Natural killer cell (primary cell): ENCODE measurements around the gene PEX11G. TPM values are rescaled to one million over a fixed set of nuclear protein-coding genes. Genes with fewer than 3 reads are reported as not detected.
"Not testable (repeated sequence)": the region's sequence is repeated elsewhere in the genome, so short reads cannot be mapped to it uniquely, and the experiment has no call there.

Experiments
- ATAC-seq, 3 donors: fragments of 150-1000 bp in 2 of 3; fragments of 200-7000 bp in 1 of 3; cut with Tn5 transposase; 1 replicate in 1 of 3; 2 replicates in 2 of 3; pipeline ENCODE4 v1.10.0; 2021; ENCODE audit warnings: mild to moderate bottlenecking in 2 of 3, moderate library complexity in 2 of 3
- DNase-seq, 2 donors: peaks; one replicate each; pipeline versions ENCODE4 v3.0.0 to v3.0.0-alpha.2; 2013 to 2021; ENCODE audit warnings: mixed read lengths in 1 of 2
- H3K27ac ChIP-seq: one replicate; pipeline ENCODE4 v1.5.1; 2013; ENCODE audit warnings: mild to moderate bottlenecking, low read length
- H3K27me3 ChIP-seq: one replicate; pipeline ENCODE4 v1.6.1; 2013; ENCODE audit warnings: low read length; ENCODE audit not compliant: control insufficient read depth, insufficient read depth
- H3K36me3 ChIP-seq: one replicate; pipeline ENCODE4 v1.6.1; 2013; ENCODE audit warnings: low read length; ENCODE audit not compliant: control insufficient read depth, insufficient read depth
- H3K4me1 ChIP-seq: one replicate; pipeline ENCODE4 v1.6.1; 2013; ENCODE audit warnings: low read length; ENCODE audit not compliant: control insufficient read depth, insufficient read depth
- H3K4me3 ChIP-seq: one replicate; pipeline ENCODE4 v1.5.1; 2013; ENCODE audit warnings: low read length
- H3K9me3 ChIP-seq: one replicate; pipeline ENCODE4 v1.6.1; 2013; ENCODE audit warnings: low read length; ENCODE audit not compliant: control insufficient read depth, insufficient read depth
- H3K27ac Mint-ChIP-seq, 2 donors: one replicate each; pipeline ENCODE4 v1.8.0; 2022; ENCODE audit warnings: mild to moderate bottlenecking in 2 of 2, mixed read lengths in 2 of 2, moderate library complexity in 1 of 2
- H3K27me3 Mint-ChIP-seq, 2 donors: one replicate each; pipeline ENCODE4 v1.8.0; 2022; ENCODE audit warnings: low read depth in 2 of 2, mixed read lengths in 2 of 2
- H3K36me3 Mint-ChIP-seq: one replicate; pipeline ENCODE4 v1.8.0; 2022; ENCODE audit warnings: mixed read lengths
- H3K4me1 Mint-ChIP-seq, 2 donors: one replicate each; pipeline ENCODE4 v1.8.0; 2022; ENCODE audit warnings: mixed read lengths in 2 of 2
- H3K4me3 Mint-ChIP-seq: one replicate; pipeline ENCODE4 v1.8.0; 2022; ENCODE audit warnings: mild to moderate bottlenecking, moderate library complexity, mixed read lengths
- H3K9me3 Mint-ChIP-seq, 2 donors: one replicate each; pipeline ENCODE4 v1.8.0; 2022; ENCODE audit warnings: mixed read lengths in 2 of 2
- WGBS: methylation state at CpG from one replicate; pipeline ENCODE4 v1.1.7; 2013; ENCODE audit warnings: missing lambda C conversion rate; ENCODE audit not compliant: insufficient coverage; 5-methylcytosine and 5-hydroxymethylcytosine counted together
- intact Hi-C: fragments of 100-400 bp; cut with micrococcal nuclease; formaldehyde crosslinking; loops from one replicate; pipeline ENCODE4 v1.14.2; 2022
- total RNA-seq, 4 donors: library from RNA; stranded (reverse); fragments of 120-200 nt in 1 of 4; gene quantifications; one replicate each; pipeline versions ENCODE4 v1.2.3 to v1.2.4, GENCODE V29; 2013 to 2022
- TF ChIP-seq, protein P1 (sequence below): fragments of 200-600 bp; IDR thresholded peaks from one replicate; pipeline ENCODE4 v1.8.0; 2022; ENCODE audit warnings: antibody characterized with exemption

Gene PEX11G
- total RNA-seq, 3 donors from 2014 or later (not counting 1 experiment from before 2014, with no cell fraction given), result 0.33 to 1.5 TPM; not detected in 1

DNA sequence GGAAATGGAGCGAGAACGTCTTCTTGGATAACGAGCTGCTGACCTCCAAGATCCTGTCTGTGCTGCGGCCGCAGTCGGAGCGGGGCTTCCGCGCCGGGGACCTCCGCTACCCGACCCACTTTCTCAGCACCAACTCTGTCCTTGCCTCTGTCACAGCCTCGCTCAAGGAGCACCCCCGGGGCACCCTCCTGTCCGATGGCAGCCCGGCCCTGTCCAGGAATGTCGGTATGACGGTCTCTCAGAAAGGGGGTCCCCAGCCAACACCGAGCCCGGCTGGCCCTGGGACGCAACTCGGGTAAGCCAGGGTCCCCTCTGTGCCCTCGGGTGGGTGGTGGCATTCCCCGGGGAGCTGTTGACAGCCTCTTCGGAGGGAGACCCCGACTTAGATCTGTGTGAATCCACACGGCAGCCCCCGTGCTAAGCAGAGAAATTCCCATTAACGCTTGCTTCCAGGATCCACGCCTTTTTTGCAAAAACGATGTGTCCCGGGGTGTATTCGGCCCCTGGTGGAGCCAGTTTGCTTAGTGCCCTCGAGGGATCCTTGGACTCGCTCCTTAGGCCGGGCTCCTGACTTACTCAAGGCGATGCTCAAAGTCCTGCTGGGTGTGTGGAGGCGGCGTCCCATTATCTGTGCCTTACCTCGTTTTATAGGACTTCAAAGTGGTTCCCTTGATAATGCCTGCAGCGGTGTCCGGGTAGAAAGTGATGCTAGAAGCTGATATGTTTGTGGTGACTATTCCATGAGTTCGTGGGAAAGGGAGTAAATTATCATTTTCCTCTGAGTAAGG lies 48.5 kb downstream of the PEX11G start:
- WGBS, result 96% methylated on average over 42 of the region's 43 CpGs
- intact Hi-C loops, result no loop called here
- Mint-ChIP-seq H3K9me3 (no peaks in the 10 kb centered on the region), H3K36me3 (no peaks in the 10 kb centered on the region), H3K4me3 (no peak overlapping the region), H3K27ac (no peak overlapping the region), H3K4me1 (peaks cover 0 to 18% of the 10 kb centered on the region in 2 donors), H3K27me3 (no peaks in the 10 kb centered on the region)
- ATAC-seq, result no peak
- no peak for DNase-seq
- Histone ChIP-seq H3K36me3 (peaks cover 61% of the 10 kb centered on the region), H3K4me3 (no peak overlapping the region), H3K9me3 (no peaks in the 10 kb centered on the region), H3K27ac (no peak overlapping the region), H3K27me3 (no peaks in the 10 kb centered on the region), H3K4me1 (no peaks in the 10 kb centered on the region)
- TF ChIP-seq, protein P1, sequence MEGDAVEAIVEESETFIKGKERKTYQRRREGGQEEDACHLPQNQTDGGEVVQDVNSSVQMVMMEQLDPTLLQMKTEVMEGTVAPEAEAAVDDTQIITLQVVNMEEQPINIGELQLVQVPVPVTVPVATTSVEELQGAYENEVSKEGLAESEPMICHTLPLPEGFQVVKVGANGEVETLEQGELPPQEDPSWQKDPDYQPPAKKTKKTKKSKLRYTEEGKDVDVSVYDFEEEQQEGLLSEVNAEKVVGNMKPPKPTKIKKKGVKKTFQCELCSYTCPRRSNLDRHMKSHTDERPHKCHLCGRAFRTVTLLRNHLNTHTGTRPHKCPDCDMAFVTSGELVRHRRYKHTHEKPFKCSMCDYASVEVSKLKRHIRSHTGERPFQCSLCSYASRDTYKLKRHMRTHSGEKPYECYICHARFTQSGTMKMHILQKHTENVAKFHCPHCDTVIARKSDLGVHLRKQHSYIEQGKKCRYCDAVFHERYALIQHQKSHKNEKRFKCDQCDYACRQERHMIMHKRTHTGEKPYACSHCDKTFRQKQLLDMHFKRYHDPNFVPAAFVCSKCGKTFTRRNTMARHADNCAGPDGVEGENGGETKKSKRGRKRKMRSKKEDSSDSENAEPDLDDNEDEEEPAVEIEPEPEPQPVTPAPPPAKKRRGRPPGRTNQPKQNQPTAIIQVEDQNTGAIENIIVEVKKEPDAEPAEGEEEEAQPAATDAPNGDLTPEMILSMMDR, result no peak

DNA sequence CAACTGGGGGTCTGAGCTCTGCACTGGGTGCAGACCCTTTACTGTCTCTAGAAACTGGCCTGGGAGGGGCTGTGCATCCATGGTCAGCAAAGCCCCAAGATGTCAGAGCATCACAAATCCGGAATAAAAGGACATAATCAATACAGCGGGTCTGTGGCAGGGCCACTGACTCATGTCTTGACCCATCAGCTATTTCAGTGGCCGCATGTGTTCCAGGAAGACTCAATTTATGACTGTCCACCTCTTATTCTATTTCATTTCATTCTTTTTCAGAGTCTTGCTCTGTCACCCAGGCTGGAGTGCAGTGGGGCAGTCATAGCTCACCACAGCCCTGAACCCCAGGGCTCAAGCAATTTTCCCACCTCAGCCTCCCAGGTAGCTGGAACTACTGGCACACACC lies 53.2 kb downstream of the PEX11G start:
- DNase-seq, result no peak
- WGBS, result 96% methylated on average over 3 of the region's 3 CpGs
- Histone ChIP-seq H3K4me1 (no peaks in the 10 kb centered on the region), H3K9me3 (no peaks in the 10 kb centered on the region), H3K27me3 (no peaks in the 10 kb centered on the region), H3K4me3 (no peak overlapping the region), H3K36me3 (peaks cover 26% of the 10 kb centered on the region), H3K27ac (no peak overlapping the region)
- TF ChIP-seq, protein P1, result no peak
- Mint-ChIP-seq H3K36me3 (no peaks in the 10 kb centered on the region), H3K27me3 (no peaks in the 10 kb centered on the region), H3K4me1 (peaks cover 0 to 16% of the 10 kb centered on the region in 2 donors), H3K27ac (peak overlapping the region; percentile 65 to 70), H3K4me3 (no peak overlapping the region), H3K9me3 (no peaks in the 10 kb centered on the region)
- intact Hi-C loops, result no loop called here
- no peak for ATAC-seq

DNA sequence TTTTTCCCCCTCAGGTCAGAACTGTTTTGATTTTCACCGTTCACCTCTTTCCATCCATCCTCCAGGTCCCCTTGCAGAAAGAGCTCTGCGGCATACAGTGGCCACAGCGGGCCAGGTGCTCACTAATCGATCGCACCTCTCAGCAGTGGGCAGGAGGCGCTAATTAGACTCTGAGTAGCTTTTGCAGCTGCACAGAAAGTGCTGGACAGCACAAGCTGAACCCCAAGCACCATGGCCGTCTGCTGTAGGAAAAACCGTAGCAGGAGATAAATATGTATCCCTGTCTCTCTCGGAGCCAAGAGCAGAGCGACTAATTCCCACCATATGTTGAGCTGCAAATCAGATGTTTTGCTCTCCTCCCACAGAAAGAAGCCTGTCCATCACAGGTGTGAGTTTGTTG lies 54.4 kb downstream of the PEX11G start:
- Histone ChIP-seq H3K36me3 (peaks cover 16% of the 10 kb centered on the region), H3K9me3 (no peaks in the 10 kb centered on the region), H3K27ac (no peak overlapping the region), H3K4me3 (no peak overlapping the region), H3K4me1 (no peaks in the 10 kb centered on the region), H3K27me3 (no peaks in the 10 kb centered on the region)
- peak overlapping the region; percentile 15 to 65 for H3K27ac Mint-ChIP-seq
- 96% methylated on average over 10 of the region's 10 CpGs for WGBS
- peaks cover 0 to 16% of the 10 kb centered on the region in 2 donors for H3K4me1 Mint-ChIP-seq
- intact Hi-C loops, result no loop called here
- no peaks in the 10 kb centered on the region for H3K27me3 Mint-ChIP-seq
- ATAC-seq (no peak), DNase-seq (no peak)
- no peaks in the 10 kb centered on the region for H3K9me3 Mint-ChIP-seq
- TF ChIP-seq, protein P1, result no peak
- no peak overlapping the region for H3K4me3 Mint-ChIP-seq
- H3K36me3 Mint-ChIP-seq, result no peaks in the 10 kb centered on the region

DNA sequence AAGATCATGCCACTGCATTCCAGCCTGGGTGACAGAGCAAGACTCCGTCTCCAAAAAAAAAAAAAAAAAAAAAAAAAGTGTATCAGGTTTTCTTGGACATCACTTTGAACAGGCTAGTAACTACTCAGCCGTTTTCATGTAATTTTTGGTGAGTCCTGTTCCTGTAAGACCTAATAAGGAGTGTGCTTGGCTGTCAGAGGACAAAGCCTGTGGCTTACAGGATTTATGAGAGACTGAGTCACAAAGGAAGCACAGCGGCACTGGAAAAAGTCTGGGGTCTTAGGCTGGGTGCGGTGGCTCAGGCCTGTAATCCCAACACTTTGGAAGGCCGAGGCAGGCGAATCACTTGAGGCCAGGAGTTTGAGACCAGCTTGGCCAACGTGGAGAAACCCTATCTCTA lies 55.4 kb downstream of the PEX11G start:
- H3K27ac ChIP-seq, H3K4me3 ChIP-seq, H3K27ac Mint-ChIP-seq, H3K36me3 Mint-ChIP-seq, H3K4me3 Mint-ChIP-seq, H3K4me1 ChIP-seq, ATAC-seq, DNase-seq, H3K9me3 ChIP-seq, H3K27me3 ChIP-seq, H3K27me3 Mint-ChIP-seq, H3K9me3 Mint-ChIP-seq, intact Hi-C loops: not testable (repeated sequence)
- peaks cover 0 to 16% of the 10 kb centered on the region in 2 donors for H3K4me1 Mint-ChIP-seq
- H3K36me3 ChIP-seq, result peaks cover 17% of the 10 kb centered on the region
- WGBS, result 92% methylated on average over 7 of the region's 7 CpGs
